ENCODE measurements around the gene TMEM248. TPM values are rescaled to one million over a fixed set of nuclear protein-coding genes. Genes with fewer than 3 reads are reported as not detected.

TMEM248 gene
- total RNA-seq, 1 experiment from 2014 or later = 59.3 TPM

DNA sequence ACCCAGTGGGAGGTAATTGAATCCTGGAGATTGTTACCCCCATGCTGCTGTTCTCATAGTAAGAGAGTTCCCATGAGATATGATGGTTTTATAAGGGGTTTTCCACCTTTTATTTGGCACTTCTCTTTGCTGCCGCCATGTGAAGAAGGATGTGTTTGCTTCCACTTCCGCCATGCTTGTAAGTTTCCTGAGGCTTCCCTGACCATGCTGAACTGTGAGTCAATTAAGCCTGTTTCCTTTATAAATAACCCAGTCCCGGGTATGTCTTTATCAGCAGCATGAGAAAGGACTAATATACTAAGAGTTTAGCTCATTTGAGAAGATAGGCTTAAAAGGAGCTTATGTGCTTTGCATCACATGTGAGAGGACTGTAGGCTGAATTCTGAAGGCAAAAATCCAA, 29.3 kb downstream of the TMEM248 start:
- H3K9me2 ChIP-seq (ENCODE audit: insufficient read depth) = no peaks in the 10 kb centered on the region
- H3K4me1 ChIP-seq (ENCODE audit: control insufficient read depth in 1 of 2, insufficient read depth in 2 of 2, low read length in 2 of 2) = peaks cover 12 to 22% of the 10 kb centered on the region in 2 experiments
- no peak overlapping the region for H3K9ac ChIP-seq (ENCODE audit: low read length)
- ChIA-PET CTCF (no interaction called here), POLR2A (no interaction called here), RAD21 (ENCODE audit: low non-redundant PET in 1 of 2, low total read pairs in 2 of 2, uncharacterized antibody in 2 of 2, unreplicated experiment in 2 of 2) (no interaction called here)
- DNase-seq (ENCODE audit: low read depth, low spot score) (no peak), ATAC-seq (no peak)
- intact Hi-C loops (cut with micrococcal nuclease) = no loop called here
- H3K36me3 ChIP-seq (ENCODE audit: control insufficient read depth in 1 of 2, insufficient read depth in 2 of 2, low read length in 2 of 2) = peaks cover 33 to 44% of the 10 kb centered on the region in 2 experiments
- H3K27me3 ChIP-seq (ENCODE audit: insufficient read depth, low read length) = no peaks in the 10 kb centered on the region
- H3K27ac ChIP-seq (ENCODE audit: low read depth, low read length) = no peak overlapping the region
- no peak overlapping the region for H2AFZ ChIP-seq (ENCODE audit: low read depth, low read length, poor library complexity, severe bottlenecking)
- BruUV-seq (replicated peaks) = no TSS peak
- H3K4me2 ChIP-seq (ENCODE audit: low read length) = no peak overlapping the region
- TF ChIP-seq ZNF274 (IDR thresholded peaks at IDR 0.05; ENCODE audit: low read depth, low read length) (no peak), CEBPB (IDR thresholded peaks at IDR 0.05; ENCODE audit: low read depth) (no peak), SP1 (IDR thresholded peaks at IDR 0.05; ENCODE audit: low read depth) (no peak), POLR2A (IDR thresholded peaks at IDR 0.05; ENCODE audit: borderline replicate concordance, extremely low read depth, insufficient read depth, insufficient read length) (no peak), SIN3A (IDR thresholded peaks at IDR 0.05; ENCODE audit: low read depth) (no peak), RAD21 (IDR thresholded peaks at IDR 0.05; ENCODE audit: low read depth) (no peak), TCF7L2 (IDR thresholded peaks at IDR 0.05; ENCODE audit: borderline replicate concordance, extremely low read depth, insufficient read depth, insufficient read length) (no peak), JUND (IDR thresholded peaks at IDR 0.05) (no peak), ZFX (IDR thresholded peaks at IDR 0.05) (no peak), POLR2AphosphoS5 (IDR thresholded peaks at IDR 0.05; ENCODE audit: low read depth, low read length) (no peak), YY1 (IDR thresholded peaks at IDR 0.05; ENCODE audit: extremely low read depth, insufficient replicate concordance, low read depth, low read length) (no peak), EZH2 (IDR thresholded peaks at IDR 0.05) (no peak)
- TF ChIP-seq, protein P1, sequence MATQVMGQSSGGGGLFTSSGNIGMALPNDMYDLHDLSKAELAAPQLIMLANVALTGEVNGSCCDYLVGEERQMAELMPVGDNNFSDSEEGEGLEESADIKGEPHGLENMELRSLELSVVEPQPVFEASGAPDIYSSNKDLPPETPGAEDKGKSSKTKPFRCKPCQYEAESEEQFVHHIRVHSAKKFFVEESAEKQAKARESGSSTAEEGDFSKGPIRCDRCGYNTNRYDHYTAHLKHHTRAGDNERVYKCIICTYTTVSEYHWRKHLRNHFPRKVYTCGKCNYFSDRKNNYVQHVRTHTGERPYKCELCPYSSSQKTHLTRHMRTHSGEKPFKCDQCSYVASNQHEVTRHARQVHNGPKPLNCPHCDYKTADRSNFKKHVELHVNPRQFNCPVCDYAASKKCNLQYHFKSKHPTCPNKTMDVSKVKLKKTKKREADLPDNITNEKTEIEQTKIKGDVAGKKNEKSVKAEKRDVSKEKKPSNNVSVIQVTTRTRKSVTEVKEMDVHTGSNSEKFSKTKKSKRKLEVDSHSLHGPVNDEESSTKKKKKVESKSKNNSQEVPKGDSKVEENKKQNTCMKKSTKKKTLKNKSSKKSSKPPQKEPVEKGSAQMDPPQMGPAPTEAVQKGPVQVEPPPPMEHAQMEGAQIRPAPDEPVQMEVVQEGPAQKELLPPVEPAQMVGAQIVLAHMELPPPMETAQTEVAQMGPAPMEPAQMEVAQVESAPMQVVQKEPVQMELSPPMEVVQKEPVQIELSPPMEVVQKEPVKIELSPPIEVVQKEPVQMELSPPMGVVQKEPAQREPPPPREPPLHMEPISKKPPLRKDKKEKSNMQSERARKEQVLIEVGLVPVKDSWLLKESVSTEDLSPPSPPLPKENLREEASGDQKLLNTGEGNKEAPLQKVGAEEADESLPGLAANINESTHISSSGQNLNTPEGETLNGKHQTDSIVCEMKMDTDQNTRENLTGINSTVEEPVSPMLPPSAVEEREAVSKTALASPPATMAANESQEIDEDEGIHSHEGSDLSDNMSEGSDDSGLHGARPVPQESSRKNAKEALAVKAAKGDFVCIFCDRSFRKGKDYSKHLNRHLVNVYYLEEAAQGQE (IDR thresholded peaks at IDR 0.05; ENCODE audit: low read depth) = no peak
- TF ChIP-seq, protein P2, sequence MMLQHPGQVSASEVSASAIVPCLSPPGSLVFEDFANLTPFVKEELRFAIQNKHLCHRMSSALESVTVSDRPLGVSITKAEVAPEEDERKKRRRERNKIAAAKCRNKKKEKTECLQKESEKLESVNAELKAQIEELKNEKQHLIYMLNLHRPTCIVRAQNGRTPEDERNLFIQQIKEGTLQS (IDR thresholded peaks at IDR 0.05) = no peak
- TF ChIP-seq, protein P3, sequence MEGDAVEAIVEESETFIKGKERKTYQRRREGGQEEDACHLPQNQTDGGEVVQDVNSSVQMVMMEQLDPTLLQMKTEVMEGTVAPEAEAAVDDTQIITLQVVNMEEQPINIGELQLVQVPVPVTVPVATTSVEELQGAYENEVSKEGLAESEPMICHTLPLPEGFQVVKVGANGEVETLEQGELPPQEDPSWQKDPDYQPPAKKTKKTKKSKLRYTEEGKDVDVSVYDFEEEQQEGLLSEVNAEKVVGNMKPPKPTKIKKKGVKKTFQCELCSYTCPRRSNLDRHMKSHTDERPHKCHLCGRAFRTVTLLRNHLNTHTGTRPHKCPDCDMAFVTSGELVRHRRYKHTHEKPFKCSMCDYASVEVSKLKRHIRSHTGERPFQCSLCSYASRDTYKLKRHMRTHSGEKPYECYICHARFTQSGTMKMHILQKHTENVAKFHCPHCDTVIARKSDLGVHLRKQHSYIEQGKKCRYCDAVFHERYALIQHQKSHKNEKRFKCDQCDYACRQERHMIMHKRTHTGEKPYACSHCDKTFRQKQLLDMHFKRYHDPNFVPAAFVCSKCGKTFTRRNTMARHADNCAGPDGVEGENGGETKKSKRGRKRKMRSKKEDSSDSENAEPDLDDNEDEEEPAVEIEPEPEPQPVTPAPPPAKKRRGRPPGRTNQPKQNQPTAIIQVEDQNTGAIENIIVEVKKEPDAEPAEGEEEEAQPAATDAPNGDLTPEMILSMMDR (IDR thresholded peaks at IDR 0.05 in 2 of 3, conservative IDR thresholded peaks at IDR 0.05 in 1 of 3; ENCODE audit: borderline replicate concordance in 1 of 3, insufficient read depth in 1 of 3, low read depth in 2 of 3, low read length in 2 of 3) = no peak
- H3K9me3 ChIP-seq (ENCODE audit: control insufficient read depth in 1 of 2, insufficient read depth in 1 of 2, low read depth in 1 of 2, low read length in 2 of 2) = no peaks in the 10 kb centered on the region
- H3K79me2 ChIP-seq (ENCODE audit: insufficient read depth, low read length) = peaks cover 4% of the 10 kb centered on the region; the same call in 1 of the 2 replicates
- H3K4me3 ChIP-seq (replicated peaks in 1 of 2; ENCODE audit: low read depth in 1 of 2, low read length in 2 of 2) = no peak overlapping the region
- H4K20me1 ChIP-seq (ENCODE audit: insufficient read depth) = no peaks in the 10 kb centered on the region
